GM12892 (cell line): Measurements from ENCODE around the gene DROSHA.
"Not testable (repeated sequence)": the region's sequence is repeated elsewhere in the genome, so short reads cannot be mapped to it uniquely, and the experiment has no call there.

ENCODE experiments used
- DNase-seq: peaks from one replicate; pipeline ENCODE4 v3.0.0; 2011; ENCODE audit not compliant: insufficient read length
- FAIRE-seq: peaks from 2 replicates; lab custom pipeline; 2011; peaks lifted over from hg19 to GRCh38; lab: Jason Lieb, UNC
- POLR2A ChIP-seq: IDR thresholded peaks from 2 replicates; pipeline ENCODE4 v1.6.1; 2011; ENCODE audit warnings: low read depth, low read length, control low read depth
- POLR2AphosphoS5 ChIP-seq: IDR thresholded peaks from 2 replicates; pipeline ENCODE4 v1.6.1; 2011; ENCODE audit warnings: low read depth, low read length, control low read depth
- TAF1 ChIP-seq: IDR thresholded peaks from 2 replicates; pipeline ENCODE4 v1.6.1; 2011; ENCODE audit warnings: low read depth, mild to moderate bottlenecking, control low read depth, low read length, borderline replicate concordance

Gene DROSHA

DNA sequence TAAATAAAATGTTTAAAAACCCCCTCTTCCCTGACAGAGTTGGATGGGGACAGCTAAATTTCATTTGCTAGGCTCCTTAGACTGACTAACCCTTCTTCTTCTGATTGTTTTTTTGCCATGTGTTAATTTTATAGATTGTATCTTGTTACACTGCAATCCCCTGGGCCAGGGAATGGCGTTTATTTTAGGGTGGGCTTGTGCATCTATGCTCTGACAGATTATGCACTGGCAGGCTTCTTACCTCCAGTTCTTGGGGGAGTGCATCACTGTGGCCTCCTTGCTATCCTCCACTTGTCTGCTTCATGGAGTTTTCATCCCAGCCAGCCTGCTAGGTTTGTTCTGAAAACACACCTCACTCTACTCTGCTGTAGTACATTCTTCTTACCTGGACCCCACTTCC is 159.8 kb downstream of the DROSHA start:
- FAIRE-seq (no peak), DNase-seq (no peak)
- TF ChIP-seq POLR2A (no peak), TAF1 (no peak), POLR2AphosphoS5 (no peak)

DNA sequence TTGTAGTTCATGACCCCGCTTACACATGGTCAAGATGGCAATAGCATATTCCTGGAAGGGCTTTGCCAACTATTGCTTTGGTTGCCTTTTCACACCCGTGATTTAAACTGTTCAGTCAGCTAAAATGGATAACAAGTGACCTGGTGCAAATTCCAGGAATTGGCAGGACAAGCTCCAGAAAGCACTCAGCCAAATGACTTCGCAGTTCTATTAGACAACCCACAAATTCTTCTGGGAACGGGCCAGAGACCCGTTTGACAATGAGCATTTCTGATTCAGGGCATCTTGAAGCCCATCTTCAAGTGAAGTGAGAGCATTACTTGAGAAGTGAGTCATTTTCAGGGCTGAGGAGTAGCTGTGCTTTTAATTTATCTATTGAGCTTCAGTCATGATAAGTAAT is 165.0 kb downstream of the DROSHA start:
- TF ChIP-seq TAF1 (no peak), POLR2A (no peak), POLR2AphosphoS5 (no peak)
- FAIRE-seq (no peak), DNase-seq (no peak)

DNA sequence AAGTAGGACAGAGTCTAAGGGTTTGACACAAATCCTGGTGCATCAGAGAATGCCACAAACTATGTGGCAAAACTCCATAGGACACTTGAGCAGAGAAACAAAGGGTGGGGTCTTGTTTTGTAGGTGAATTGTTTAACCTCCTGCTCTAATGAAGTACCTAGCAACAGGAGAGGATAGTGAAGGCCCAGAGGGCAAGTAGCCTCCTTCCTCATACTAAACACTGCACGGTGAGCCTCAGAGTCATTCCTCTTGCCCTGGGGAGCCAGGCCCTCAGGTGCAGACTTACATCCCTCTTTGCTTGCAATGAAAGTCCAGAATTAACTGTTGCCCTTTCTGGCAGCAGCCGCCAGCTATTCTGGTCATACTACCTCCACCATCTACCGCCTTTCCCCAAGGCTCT is 166.1 kb downstream of the DROSHA start:
- DNase-seq, result no peak
- no peak for FAIRE-seq
- TF ChIP-seq TAF1, result no peak
- TF ChIP-seq POLR2AphosphoS5, result no peak
- no peak for TF ChIP-seq POLR2A

DNA sequence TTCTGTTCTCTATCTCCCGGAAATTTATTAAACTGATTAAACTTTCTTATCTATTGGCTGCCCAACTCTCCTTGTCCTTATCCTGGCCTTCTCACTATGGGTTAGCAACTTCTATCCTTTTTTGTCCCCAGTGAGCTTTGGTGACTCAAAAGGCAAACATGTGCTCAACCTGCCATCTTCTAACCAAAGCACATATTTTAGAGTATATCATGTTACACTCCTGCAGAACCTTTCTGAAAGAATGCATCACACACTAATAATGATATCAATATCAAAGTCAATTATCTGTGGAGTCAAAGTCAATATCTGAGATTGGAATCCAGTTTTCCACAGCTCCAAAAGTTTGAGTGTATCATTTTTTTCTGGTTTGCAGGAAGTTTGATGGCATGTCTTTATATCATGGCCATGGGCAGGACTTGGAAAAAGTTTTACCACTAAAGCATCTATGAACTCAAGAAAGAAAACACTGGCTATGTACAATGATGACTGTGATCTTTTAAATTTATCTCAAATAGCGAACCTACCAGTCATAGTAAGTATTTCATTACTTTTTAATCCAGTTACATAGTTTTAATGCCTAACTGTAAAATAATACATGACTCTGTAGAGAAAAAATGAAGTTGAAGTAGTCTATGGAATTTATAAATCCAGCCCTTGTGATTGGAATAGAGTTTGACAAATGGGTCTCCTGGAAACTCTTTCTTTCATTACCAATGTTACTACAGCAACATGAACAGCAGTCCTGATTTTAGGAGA is 166.8 kb downstream of the DROSHA start:
- DNase-seq (no peak), FAIRE-seq (no peak)
- TF ChIP-seq POLR2AphosphoS5, result no peak
- no peak for TF ChIP-seq TAF1
- no peak for TF ChIP-seq POLR2A

DNA sequence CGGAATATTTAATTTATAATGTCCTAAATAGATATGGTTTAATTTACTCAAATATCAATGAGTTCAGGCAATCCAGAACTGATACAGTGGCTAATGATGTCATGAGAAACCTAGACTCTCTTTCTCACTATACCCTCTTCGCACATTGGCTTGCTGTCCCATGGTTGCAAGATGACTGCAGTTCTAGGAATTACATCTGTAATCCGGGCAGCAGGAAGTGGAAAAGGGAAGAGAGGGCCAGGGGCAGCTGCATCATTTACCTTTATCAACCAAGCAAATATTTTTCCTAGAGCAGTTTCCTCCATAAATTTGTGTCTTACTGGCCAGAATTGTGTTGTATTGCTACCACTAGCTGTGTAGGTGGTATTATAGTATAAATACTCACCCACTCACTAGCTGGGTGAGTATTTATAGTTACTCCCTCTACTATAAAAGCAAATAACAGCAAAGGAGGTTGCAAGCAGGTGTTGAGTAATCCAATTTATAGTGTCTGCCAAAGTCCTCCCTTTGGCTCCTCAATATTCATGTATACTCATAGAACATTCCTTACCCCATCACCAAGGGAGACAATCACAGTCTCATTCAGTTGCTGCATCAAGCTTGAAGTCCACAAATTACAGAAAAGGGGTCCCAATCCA is 168.8 kb downstream of the DROSHA start:
- FAIRE-seq, result no peak
- TF ChIP-seq POLR2A (no peak), TAF1 (no peak), POLR2AphosphoS5 (no peak)
- no peak for DNase-seq

DNA sequence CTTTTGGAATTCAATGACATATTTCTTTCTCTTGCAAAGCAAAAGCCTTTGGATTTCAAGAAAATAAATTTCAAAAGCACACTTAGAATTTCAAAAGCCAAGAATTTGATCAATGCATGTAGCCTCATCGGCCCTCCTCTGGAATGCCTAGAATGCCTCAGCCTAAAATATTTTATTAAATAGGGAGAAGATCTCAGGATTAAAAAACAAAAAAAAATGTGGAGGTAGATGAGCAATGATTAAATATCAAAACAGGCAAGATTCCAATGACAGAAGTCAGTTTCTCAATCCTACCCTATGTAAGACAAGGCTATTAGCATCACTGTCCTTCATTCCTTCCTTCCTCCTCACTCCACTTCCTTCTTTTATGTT is 169.4 kb downstream of the DROSHA start:
- no peak for TF ChIP-seq TAF1
- TF ChIP-seq POLR2A, result no peak
- TF ChIP-seq POLR2AphosphoS5, result no peak
- DNase-seq, result no peak
- no peak for FAIRE-seq

DNA sequence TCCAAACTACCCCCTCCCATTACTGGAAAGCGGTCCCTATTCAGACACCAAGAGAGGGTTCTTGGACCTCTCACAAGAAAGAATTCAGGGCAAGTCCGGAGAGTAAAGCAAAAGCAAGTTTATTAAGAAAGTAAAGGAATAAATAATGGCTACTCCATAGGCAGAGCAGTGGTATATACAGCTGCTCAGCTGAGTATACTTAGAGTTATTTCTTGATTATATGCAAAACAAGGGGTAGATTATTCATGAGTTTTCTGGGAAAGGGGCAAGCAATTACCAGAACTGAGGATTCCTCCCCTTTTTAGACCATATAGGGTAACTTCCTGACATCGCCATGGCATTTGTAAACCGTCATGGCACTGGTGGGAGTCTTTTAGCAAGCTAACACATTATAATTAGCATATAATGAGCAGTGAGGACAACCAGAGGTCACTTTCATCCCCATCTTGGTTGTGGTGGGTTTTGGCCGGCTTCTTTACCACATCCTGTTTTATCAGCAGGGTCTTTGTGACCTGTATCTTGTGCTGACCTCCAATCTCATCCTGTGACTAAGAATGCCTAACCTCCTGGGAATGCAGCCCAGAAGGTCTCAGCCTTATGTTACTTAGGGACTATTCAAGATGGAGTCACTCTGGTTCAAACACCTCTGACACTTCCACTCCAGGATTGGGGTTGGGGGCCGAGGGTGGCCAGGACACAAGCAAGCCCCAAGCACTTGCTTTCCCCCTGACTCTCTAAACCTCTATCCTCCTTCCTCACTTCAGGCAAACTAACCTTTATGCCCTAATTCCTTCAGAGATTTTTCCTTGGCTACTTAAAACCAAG is 170.0 kb downstream of the DROSHA start:
- DNase-seq, FAIRE-seq: not testable (repeated sequence)

DNA sequence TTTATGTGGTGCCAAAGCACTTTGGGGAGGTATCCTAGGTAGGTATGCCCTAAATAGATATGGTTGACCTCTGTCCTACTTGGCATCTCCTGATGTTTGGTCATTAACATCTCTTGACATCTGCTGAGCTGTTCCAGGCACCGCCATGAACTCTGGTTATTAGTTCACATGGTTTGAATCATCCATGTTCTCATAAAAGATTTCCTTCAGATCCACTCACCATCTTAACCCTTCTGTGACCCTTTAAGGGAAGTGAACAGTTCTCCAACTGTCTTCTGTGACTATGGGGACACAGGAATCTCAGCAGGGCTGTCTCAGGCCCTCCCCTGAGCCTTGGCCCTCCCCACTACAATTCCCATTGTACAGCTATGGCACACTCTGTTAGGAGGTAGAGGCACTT is 170.7 kb downstream of the DROSHA start:
- no peak for FAIRE-seq
- DNase-seq, result no peak
- TF ChIP-seq POLR2AphosphoS5, result no peak
- no peak for TF ChIP-seq TAF1
- TF ChIP-seq POLR2A, result no peak

DNA sequence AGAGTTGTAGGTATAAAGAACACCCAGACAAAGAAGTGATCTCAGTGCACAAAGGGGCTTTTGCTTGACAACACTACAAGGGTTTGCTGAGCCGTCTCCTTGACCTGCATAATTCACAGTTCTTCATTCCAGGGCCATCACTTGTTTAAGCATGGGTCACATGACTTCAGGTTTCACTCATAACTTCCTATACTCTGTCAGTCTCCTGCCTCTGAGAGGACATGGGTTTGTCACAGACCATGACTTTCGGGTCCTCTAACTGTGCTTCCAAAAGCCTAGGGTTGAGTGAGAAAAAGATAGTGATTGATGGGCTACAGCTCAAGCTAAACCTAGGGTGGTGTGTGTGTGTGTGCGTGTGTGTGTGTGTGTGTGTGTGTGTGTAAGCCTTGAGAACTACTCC is 172.1 kb downstream of the DROSHA start:
- FAIRE-seq (no peak), DNase-seq (no peak)

DNA sequence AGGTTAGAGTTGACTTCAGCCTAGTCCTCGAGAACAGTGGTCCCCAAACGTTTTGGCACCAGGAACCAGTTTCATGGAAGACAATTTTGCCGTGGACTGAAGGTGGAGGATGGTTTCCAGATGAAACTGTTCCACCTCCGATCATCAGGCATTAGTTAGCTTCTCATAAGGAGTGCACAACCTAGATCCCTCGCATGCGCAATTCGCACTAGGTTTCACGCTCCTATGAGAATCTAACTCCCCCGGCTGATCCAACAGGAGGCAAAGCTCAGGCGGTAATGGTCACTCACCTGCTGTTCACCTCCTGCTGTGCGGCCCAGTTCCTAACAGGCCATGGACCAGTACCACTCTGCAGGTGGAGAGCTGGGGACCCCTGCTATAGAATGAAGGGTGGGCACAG is 174.9 kb downstream of the DROSHA start:
- FAIRE-seq (no peak), DNase-seq (no peak)
- TF ChIP-seq POLR2AphosphoS5, result no peak
- no peak for TF ChIP-seq POLR2A
- TF ChIP-seq TAF1, result no peak

More for the DNA sequence above, 172.1 kb downstream of the DROSHA start:
- no peak for TF ChIP-seq POLR2A
- no peak for TF ChIP-seq POLR2AphosphoS5
- TF ChIP-seq TAF1, result no peak

DNA sequence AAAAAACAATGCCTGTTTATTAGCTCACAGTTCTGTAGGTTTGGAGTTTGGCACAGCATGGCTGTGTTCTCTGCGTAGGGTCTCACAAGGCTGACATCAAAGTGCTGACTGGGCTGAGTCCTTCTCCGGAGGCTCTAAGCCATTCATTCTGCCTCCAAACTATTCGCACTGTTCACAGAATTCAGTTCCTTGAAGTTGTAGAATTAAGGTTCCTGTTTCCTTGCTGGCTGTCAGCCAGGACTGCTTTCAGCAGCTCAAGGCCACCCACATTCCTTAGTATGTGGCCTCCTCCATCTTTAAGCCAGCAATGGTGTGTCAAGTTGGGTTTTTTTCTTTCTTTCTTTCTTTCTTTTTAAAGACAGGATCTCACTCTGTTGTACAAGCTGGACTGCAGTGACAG is 176.6 kb downstream of the DROSHA start:
- TF ChIP-seq TAF1 (no peak), POLR2AphosphoS5 (no peak), POLR2A (no peak)
- no peak for DNase-seq
- no peak for FAIRE-seq
